Peyer's patch (tissue), 4 donors: Measurements from ENCODE around the gene OXCT1.

Experiments used
- POLR2A ChIP-seq, 2 donors: fragments of 450-650 bp; IDR thresholded peaks; one replicate each; pipeline ENCODE4 v1.5.1; 2017; ENCODE audit warnings: antibody characterized with exemption in 2 of 2, mild to moderate bottlenecking in 2 of 2, moderate library complexity in 2 of 2
- TF ChIP-seq, protein P1 (sequence below), 6 experiments: fragments of 450-650 bp in 4 of 6; fragments of 200-600 bp in 2 of 6; sonication (generic) in 1 of 6; IDR thresholded peaks; one replicate each; pipeline ENCODE4 v1.5.1; 2017 to 2019; ENCODE audit warnings: antibody characterized with exemption in 6 of 6, mild to moderate bottlenecking in 3 of 6, moderate library complexity in 1 of 6

GRCh38 chr5:41848983-41849382 is 21.2 kb downstream of the OXCT1 start:
- TF ChIP-seq POLR2A (IDR thresholded peaks at IDR 0.05) = no peak
- TF ChIP-seq, protein P1, sequence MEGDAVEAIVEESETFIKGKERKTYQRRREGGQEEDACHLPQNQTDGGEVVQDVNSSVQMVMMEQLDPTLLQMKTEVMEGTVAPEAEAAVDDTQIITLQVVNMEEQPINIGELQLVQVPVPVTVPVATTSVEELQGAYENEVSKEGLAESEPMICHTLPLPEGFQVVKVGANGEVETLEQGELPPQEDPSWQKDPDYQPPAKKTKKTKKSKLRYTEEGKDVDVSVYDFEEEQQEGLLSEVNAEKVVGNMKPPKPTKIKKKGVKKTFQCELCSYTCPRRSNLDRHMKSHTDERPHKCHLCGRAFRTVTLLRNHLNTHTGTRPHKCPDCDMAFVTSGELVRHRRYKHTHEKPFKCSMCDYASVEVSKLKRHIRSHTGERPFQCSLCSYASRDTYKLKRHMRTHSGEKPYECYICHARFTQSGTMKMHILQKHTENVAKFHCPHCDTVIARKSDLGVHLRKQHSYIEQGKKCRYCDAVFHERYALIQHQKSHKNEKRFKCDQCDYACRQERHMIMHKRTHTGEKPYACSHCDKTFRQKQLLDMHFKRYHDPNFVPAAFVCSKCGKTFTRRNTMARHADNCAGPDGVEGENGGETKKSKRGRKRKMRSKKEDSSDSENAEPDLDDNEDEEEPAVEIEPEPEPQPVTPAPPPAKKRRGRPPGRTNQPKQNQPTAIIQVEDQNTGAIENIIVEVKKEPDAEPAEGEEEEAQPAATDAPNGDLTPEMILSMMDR (IDR thresholded peaks at IDR 0.05) = no peak
